ENCODE measurements around the gene CPOX. TPM values are rescaled to one million over a fixed set of nuclear protein-coding genes. Genes with fewer than 3 reads are reported as not detected.

The CPOX gene
- total RNA-seq, 1 experiment from 2014 or later, result 24.7 TPM

DNA sequence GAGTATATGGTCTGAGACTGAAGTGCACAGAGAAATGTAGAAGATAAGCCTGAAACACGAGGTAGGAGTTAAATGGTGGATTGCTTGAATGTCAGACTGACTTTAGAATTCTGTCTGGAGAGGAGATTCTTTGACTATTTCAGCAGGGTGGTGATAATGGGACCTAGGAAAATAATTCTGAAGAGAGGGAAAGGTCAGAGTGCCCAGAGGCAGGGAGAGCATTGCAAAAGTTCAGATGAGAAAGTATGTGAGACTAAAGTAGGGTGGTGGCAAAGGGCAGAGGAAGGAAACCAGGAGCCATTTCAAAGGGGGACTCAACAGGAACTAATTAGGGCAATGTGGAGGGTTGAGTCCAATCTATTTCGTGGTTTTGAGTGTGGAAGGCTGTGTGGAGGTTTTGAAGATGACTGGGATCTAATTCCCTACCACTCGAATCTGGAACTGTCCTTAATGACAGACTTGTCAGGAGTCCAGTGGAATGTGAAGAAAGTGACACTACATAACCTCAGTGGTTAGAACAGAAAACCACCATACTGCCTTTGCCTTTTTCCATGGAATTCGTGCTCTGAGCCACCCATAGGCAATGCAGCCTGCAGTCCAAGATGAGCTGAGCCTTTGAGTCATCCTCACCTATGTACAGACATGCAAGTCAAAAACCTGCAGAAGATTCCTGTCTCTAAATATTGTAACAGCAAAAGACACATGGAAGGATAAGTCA lies 16.1 kb downstream of the CPOX start:
- Histone ChIP-seq H3K23ac (ENCODE audit: insufficient read length, low read depth, low read length) (no peak overlapping the region), H2BK20ac (ENCODE audit: low read depth, low read length, poor library complexity, severe bottlenecking) (no peak overlapping the region), H2AK5ac (ENCODE audit: insufficient read length, low read length) (no peak overlapping the region), H4K8ac (replicated peaks; ENCODE audit: insufficient read length, low read depth, low read length) (no peak overlapping the region), H4K20me1 (ENCODE audit: control insufficient read depth, insufficient read depth, insufficient read length) (no peaks in the 10 kb centered on the region), H3K4me1 (ENCODE audit: insufficient read depth, low read length) (no peaks in the 10 kb centered on the region; the same call in 1 of the 2 replicates), H3K4ac (ENCODE audit: low read depth, low read length) (no peak overlapping the region), H3K79me2 (ENCODE audit: insufficient read depth, low read length) (no peaks in the 10 kb centered on the region), H3K56ac (ENCODE audit: insufficient read length, low read depth, low read length) (no peak overlapping the region), H2BK5ac (ENCODE audit: insufficient read length, low read length) (no peak overlapping the region), H3K79me1 (ENCODE audit: insufficient read depth, low read depth, low read length, poor library complexity, severe bottlenecking) (no peaks in the 10 kb centered on the region), H2BK12ac (ENCODE audit: insufficient read length, low read depth, low read length) (no peak overlapping the region), H4K5ac (ENCODE audit: insufficient read length, low read depth, low read length) (no peak overlapping the region), H3K27me3 (ENCODE audit: insufficient read depth, low read length) (no peaks in the 10 kb centered on the region), H3K27ac (ENCODE audit: insufficient read length, low read depth, low read length) (no peak overlapping the region), H2BK15ac (ENCODE audit: low read depth, low read length) (no peak overlapping the region), H2BK120ac (ENCODE audit: low read depth, low read length, poor library complexity, severe bottlenecking) (no peak overlapping the region), H4K91ac (ENCODE audit: insufficient read length, low read depth, low read length) (no peak overlapping the region), H3K23me2 (ENCODE audit: insufficient read length, low read depth, low read length, poor library complexity, severe bottlenecking) (no peaks in the 10 kb centered on the region), H3T11ph (ENCODE audit: low read length) (no peak overlapping the region), H3K18ac (ENCODE audit: insufficient read length, low read depth, low read length) (no peak overlapping the region), H3K14ac (ENCODE audit: insufficient read depth, low read length) (no peak overlapping the region), H3K4me2 (ENCODE audit: insufficient read depth, insufficient read length, low read length) (no peak overlapping the region), H3K9ac (ENCODE audit: extremely low read depth, insufficient read length, low read length) (no peak overlapping the region), H3K9me3 (ENCODE audit: control insufficient read depth, low read depth, low read length) (no peaks in the 10 kb centered on the region), H2AFZ (ENCODE audit: low read length) (no peak overlapping the region)
- Mint-ChIP-seq H3K27ac (peak overlapping the region in 2 of 3 experiments; percentile 4 to 31; a peak in 2 of 7 replicates), H3K4me3 (no peak overlapping the region), H3K9me3 (no peaks in the 10 kb centered on the region), H3K36me3 (ENCODE audit: insufficient read depth in 1 of 3, low read depth in 3 of 3) (peaks cover 9 to 42% (median 32%) of the 10 kb centered on the region in 3 experiments; a peak in 5 of 7 replicates), H3K4me1 (peaks cover 6% of the 10 kb centered on the region in 2 experiments), H3K27me3 (ENCODE audit: low read depth) (no peaks in the 10 kb centered on the region)
- no peak for DNase-seq
- WGBS (ENCODE audit: extremely low coverage, insufficient read length, low lambda C conversion rate), result no CpG with 5 or more reads among the region's 4 CpGs
- TF ChIP-seq, protein P1, sequence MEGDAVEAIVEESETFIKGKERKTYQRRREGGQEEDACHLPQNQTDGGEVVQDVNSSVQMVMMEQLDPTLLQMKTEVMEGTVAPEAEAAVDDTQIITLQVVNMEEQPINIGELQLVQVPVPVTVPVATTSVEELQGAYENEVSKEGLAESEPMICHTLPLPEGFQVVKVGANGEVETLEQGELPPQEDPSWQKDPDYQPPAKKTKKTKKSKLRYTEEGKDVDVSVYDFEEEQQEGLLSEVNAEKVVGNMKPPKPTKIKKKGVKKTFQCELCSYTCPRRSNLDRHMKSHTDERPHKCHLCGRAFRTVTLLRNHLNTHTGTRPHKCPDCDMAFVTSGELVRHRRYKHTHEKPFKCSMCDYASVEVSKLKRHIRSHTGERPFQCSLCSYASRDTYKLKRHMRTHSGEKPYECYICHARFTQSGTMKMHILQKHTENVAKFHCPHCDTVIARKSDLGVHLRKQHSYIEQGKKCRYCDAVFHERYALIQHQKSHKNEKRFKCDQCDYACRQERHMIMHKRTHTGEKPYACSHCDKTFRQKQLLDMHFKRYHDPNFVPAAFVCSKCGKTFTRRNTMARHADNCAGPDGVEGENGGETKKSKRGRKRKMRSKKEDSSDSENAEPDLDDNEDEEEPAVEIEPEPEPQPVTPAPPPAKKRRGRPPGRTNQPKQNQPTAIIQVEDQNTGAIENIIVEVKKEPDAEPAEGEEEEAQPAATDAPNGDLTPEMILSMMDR (conservative IDR thresholded peaks at IDR 0.05), result no peak

Data from H9 (cell line).